BLaER1 (cell line): ENCODE measurements around the gene ADPRHL1.
"Not testable (repeated sequence)": the region's sequence is repeated elsewhere in the genome, so short reads cannot be mapped to it uniquely, and the experiment has no call there.

ENCODE experiments used
- H3K27ac ChIP-seq: shearing (Covaris generic); formaldehyde crosslinking; 2 replicates; pipeline ENCODE4 v1.8.1; 2022
- H3K27me3 ChIP-seq: shearing (Covaris generic); formaldehyde crosslinking; 2 replicates; pipeline ENCODE4 v1.8.1; 2022
- H3K36me3 ChIP-seq: shearing (Covaris generic); formaldehyde crosslinking; 2 replicates; pipeline ENCODE4 v1.8.1; 2022
- H3K4me1 ChIP-seq: shearing (Covaris generic); formaldehyde crosslinking; 2 replicates; pipeline ENCODE4 v1.8.1; 2022
- H3K4me2 ChIP-seq: shearing (Covaris generic); formaldehyde crosslinking; 2 replicates; pipeline ENCODE4 v1.8.1; 2022
- H3K4me3 ChIP-seq: shearing (Covaris generic); formaldehyde crosslinking; 2 replicates; pipeline ENCODE4 v1.8.1; 2022
- H3K9ac ChIP-seq: shearing (Covaris generic); formaldehyde crosslinking; 2 replicates; pipeline ENCODE4 v1.8.1; 2022
- H3K9me3 ChIP-seq: shearing (Covaris generic); formaldehyde crosslinking; 2 replicates; pipeline ENCODE4 v1.8.1; 2022
- H4K20me1 ChIP-seq: shearing (Covaris generic); formaldehyde crosslinking; 2 replicates; pipeline ENCODE4 v1.8.1; 2022
- Cebpa-rat ChIP-seq: shearing (Covaris generic); IDR thresholded peaks from 2 replicates; pipeline ENCODE4 v1.8.1; 2022

The ADPRHL1 gene

GRCh38 chr13:113400621-113401451, 52.5 kb downstream of the ADPRHL1 start:
- Histone ChIP-seq H3K27ac (peak overlapping the region; percentile 92), H3K36me3 (no peaks in the 10 kb centered on the region), H3K27me3 (no peaks in the 10 kb centered on the region), H3K9ac (peak overlapping the region; percentile 80), H3K9me3 (no peaks in the 10 kb centered on the region), H4K20me1 (no peaks in the 10 kb centered on the region), H3K4me3 (peak overlapping the region; percentile 63), H3K4me2 (peak overlapping the region; percentile 99), H3K4me1 (peaks cover 88% of the 10 kb centered on the region)
- TF ChIP-seq Cebpa-rat: no peak

- Histone ChIP-seq H4K20me1 (no peaks in the 10 kb centered on the region), H3K27me3 (no peaks in the 10 kb centered on the region), H3K9ac (no peak overlapping the region), H3K36me3 (no peaks in the 10 kb centered on the region), H3K4me1 (peaks cover 77% of the 10 kb centered on the region), H3K4me3 (no peak overlapping the region), H3K9me3 (no peaks in the 10 kb centered on the region), H3K27ac (peak overlapping the region; percentile 64; the same call in 1 of the 2 replicates), H3K4me2 (peak overlapping the region; percentile 99)
- no peak for TF ChIP-seq Cebpa-rat
Observed at GRCh38 chr13:113399755-113400149, 53.5 kb downstream of the ADPRHL1 start.

GRCh38 chr13:113398963-113399754, 54.1 kb downstream of the ADPRHL1 start:
- Histone ChIP-seq H4K20me1 (no peaks in the 10 kb centered on the region), H3K27me3 (no peaks in the 10 kb centered on the region), H3K4me3 (no peak overlapping the region), H3K4me2 (peak overlapping the region; percentile 99), H3K4me1 (peaks cover 75% of the 10 kb centered on the region), H3K27ac (peak overlapping the region; percentile 64), H3K36me3 (no peaks in the 10 kb centered on the region), H3K9me3 (no peaks in the 10 kb centered on the region), H3K9ac (peak overlapping the region; percentile 30; the same call in 1 of the 2 replicates)
- TF ChIP-seq Cebpa-rat: no peak

GRCh38 chr13:113397608-113398425, 55.5 kb downstream of the ADPRHL1 start:
- H3K27me3 ChIP-seq: no peaks in the 10 kb centered on the region
- H3K9ac ChIP-seq: peak overlapping the region; percentile 30; the same call in 1 of the 2 replicates
- TF ChIP-seq Cebpa-rat: no peak
- H4K20me1 ChIP-seq: no peaks in the 10 kb centered on the region
- no peaks in the 10 kb centered on the region for H3K9me3 ChIP-seq
- peaks cover 72% of the 10 kb centered on the region for H3K4me1 ChIP-seq
- H3K4me2 ChIP-seq: peak overlapping the region; percentile 99
- H3K4me3 ChIP-seq: no peak overlapping the region
- peak overlapping the region; percentile 64 for H3K27ac ChIP-seq
- no peaks in the 10 kb centered on the region for H3K36me3 ChIP-seq

- TF ChIP-seq Cebpa-rat: no peak
- Histone ChIP-seq H3K4me3 (peak overlapping the region; percentile 78), H3K27me3 (no peaks in the 10 kb centered on the region)
Observed at GRCh38 chr13:113394339-113394640, 59.0 kb downstream of the ADPRHL1 start.

GRCh38 chr13:113393563-113394338, 59.5 kb downstream of the ADPRHL1 start:
- no peak for TF ChIP-seq Cebpa-rat
- Histone ChIP-seq H3K27ac (peak overlapping the region; percentile 81), H3K27me3 (no peaks in the 10 kb centered on the region), H3K4me3 (peak overlapping the region; percentile 78), H3K9ac (peak overlapping the region; percentile 83), H4K20me1 (no peaks in the 10 kb centered on the region), H3K9me3 (peaks cover 19% of the 10 kb centered on the region), H3K4me2 (peak overlapping the region; percentile 92), H3K36me3 (peaks cover 13% of the 10 kb centered on the region; the same call in 1 of the 2 replicates), H3K4me1 (peaks cover 33% of the 10 kb centered on the region)

More at GRCh38 chr13:113394339-113394640, 59.0 kb downstream of the ADPRHL1 start:
- peaks cover 14% of the 10 kb centered on the region for H3K9me3 ChIP-seq
- peak overlapping the region; percentile 83; the same call in 1 of the 2 replicates for H3K9ac ChIP-seq
- peaks cover 39% of the 10 kb centered on the region for H3K4me1 ChIP-seq
- H4K20me1 ChIP-seq: no peaks in the 10 kb centered on the region
- peak overlapping the region; percentile 81; the same call in 1 of the 2 replicates for H3K27ac ChIP-seq
- H3K4me2 ChIP-seq: peak overlapping the region; percentile 92
- peaks cover 8% of the 10 kb centered on the region; the same call in 1 of the 2 replicates for H3K36me3 ChIP-seq

- peak overlapping the region; percentile 81 for H3K27ac ChIP-seq
- peak overlapping the region; percentile 83 for H3K9ac ChIP-seq
- peaks cover 25% of the 10 kb centered on the region for H3K9me3 ChIP-seq
- H3K4me3 ChIP-seq: peak overlapping the region; percentile 78
- H3K4me1 ChIP-seq: peaks cover 28% of the 10 kb centered on the region
- TF ChIP-seq Cebpa-rat: no peak
- H3K36me3 ChIP-seq: peaks cover 13% of the 10 kb centered on the region
- H3K27me3 ChIP-seq: no peaks in the 10 kb centered on the region
- peak overlapping the region; percentile 92 for H3K4me2 ChIP-seq
- no peaks in the 10 kb centered on the region for H4K20me1 ChIP-seq
Observed at GRCh38 chr13:113393226-113393562, 60.1 kb downstream of the ADPRHL1 start.

- Histone ChIP-seq H3K9ac (no peak overlapping the region), H4K20me1 (no peaks in the 10 kb centered on the region), H3K4me3 (no peak overlapping the region), H3K4me2 (no peak overlapping the region), H3K36me3 (peaks cover 23% of the 10 kb centered on the region), H3K27ac (no peak overlapping the region), H3K27me3 (no peaks in the 10 kb centered on the region), H3K9me3 (peaks cover 47% of the 10 kb centered on the region), H3K4me1 (peaks cover 16% of the 10 kb centered on the region)
- TF ChIP-seq Cebpa-rat: no peak
Observed at GRCh38 chr13:113390874-113391497, 62.3 kb downstream of the ADPRHL1 start.

- peaks cover 16% of the 10 kb centered on the region for H3K4me1 ChIP-seq
Observed at GRCh38 chr13:113389586-113389985, 63.7 kb downstream of the ADPRHL1 start.

More at GRCh38 chr13:113389586-113389985, 63.7 kb downstream of the ADPRHL1 start:
- H3K27ac ChIP-seq, H3K4me3 ChIP-seq, H3K27me3 ChIP-seq, H4K20me1 ChIP-seq, H3K9ac ChIP-seq, H3K4me2 ChIP-seq: not testable (repeated sequence)
- H3K9me3 ChIP-seq: peaks cover 61% of the 10 kb centered on the region
- H3K36me3 ChIP-seq: peaks cover 23% of the 10 kb centered on the region
